Activated T-cell treated with anti-CD3 and anti-CD28 coated beads, Interleukin-2, amount 50 U/mL, for 24 hours (primary cell): Measurements from ENCODE around the gene DPY19L2.

Source experiments
- DNase-seq: peaks from one replicate; pipeline ENCODE4 v3.0.0-alpha.2; 2020
- H3K27ac Mint-ChIP-seq: 2 replicates; pipeline ENCODE4 v1.8.0; 2020; ENCODE audit warnings: mild to moderate bottlenecking, mixed read lengths
- H3K27me3 Mint-ChIP-seq: 2 replicates; pipeline ENCODE4 v1.8.0; 2020; ENCODE audit warnings: mixed read lengths
- H3K36me3 Mint-ChIP-seq: 2 replicates; pipeline ENCODE4 v1.8.0; 2020; ENCODE audit warnings: low read depth, mixed read lengths
- H3K4me1 Mint-ChIP-seq: 2 replicates; pipeline ENCODE4 v1.8.0; 2020; ENCODE audit warnings: low read depth, mixed read lengths
- H3K4me3 Mint-ChIP-seq: 2 replicates; pipeline ENCODE4 v1.8.0; 2020; ENCODE audit warnings: mild to moderate bottlenecking, moderate library complexity, mixed read lengths
- H3K9me3 Mint-ChIP-seq: 2 replicates; pipeline ENCODE4 v1.8.0; 2020; ENCODE audit warnings: mixed read lengths

The DPY19L2 gene

GRCh38 chr12:63525831-63526230 lies 142.5 kb downstream of the DPY19L2 start:
- Mint-ChIP-seq H3K27ac (no peak overlapping the region), H3K27me3 (no peaks in the 10 kb centered on the region), H3K9me3 (no peaks in the 10 kb centered on the region), H3K36me3 (no peaks in the 10 kb centered on the region), H3K4me1 (no peaks in the 10 kb centered on the region), H3K4me3 (no peak overlapping the region)
- DNase-seq = no peak

- H3K4me3 Mint-ChIP-seq = no peak overlapping the region
- H3K36me3 Mint-ChIP-seq = no peaks in the 10 kb centered on the region
- H3K9me3 Mint-ChIP-seq = no peaks in the 10 kb centered on the region
These were observed 146.6 kb downstream of the DPY19L2 start for GRCh38 chr12:63521706-63522105.

More at GRCh38 chr12:63521706-63522105, 146.6 kb downstream of the DPY19L2 start:
- Mint-ChIP-seq H3K4me1 (no peaks in the 10 kb centered on the region), H3K27me3 (no peaks in the 10 kb centered on the region), H3K27ac (no peak overlapping the region)
- DNase-seq = no peak
